GM19025 (cell line): ENCODE measurements around the gene LDLR.
"Not testable (repeated sequence)": the region's sequence is repeated elsewhere in the genome, so short reads cannot be mapped to it uniquely, and the experiment has no call there.

Experiments
- ATAC-seq: cut with Tn5 transposase; IDR thresholded peaks from one replicate; pipeline ENCODE4 v1.9.1; 2021; ENCODE audit warnings: mild to moderate bottlenecking, low read depth, moderate library complexity; ENCODE audit not compliant: unreplicated experiment

LDLR gene

GRCh38 chr19:11102944-11103343, 13.7 kb downstream of the LDLR start:
- no peak for ATAC-seq

- not testable (repeated sequence) for ATAC-seq
Observed at GRCh38 chr19:11103667-11104066, 14.4 kb downstream of the LDLR start.

DNA sequence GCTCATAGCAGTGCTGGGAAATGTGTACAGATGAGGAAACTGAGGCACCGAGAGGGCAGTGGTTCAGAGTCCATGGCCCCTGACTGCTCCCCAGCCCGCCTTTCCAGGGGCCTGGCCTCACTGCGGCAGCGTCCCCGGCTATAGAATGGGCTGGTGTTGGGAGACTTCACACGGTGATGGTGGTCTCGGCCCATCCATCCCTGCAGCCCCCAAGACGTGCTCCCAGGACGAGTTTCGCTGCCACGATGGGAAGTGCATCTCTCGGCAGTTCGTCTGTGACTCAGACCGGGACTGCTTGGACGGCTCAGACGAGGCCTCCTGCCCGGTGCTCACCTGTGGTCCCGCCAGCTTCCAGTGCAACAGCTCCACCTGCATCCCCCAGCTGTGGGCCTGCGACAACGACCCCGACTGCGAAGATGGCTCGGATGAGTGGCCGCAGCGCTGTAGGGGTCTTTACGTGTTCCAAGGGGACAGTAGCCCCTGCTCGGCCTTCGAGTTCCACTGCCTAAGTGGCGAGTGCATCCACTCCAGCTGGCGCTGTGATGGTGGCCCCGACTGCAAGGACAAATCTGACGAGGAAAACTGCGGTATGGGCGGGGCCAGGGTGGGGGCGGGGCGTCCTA, 15.9 kb downstream of the LDLR start:
- ATAC-seq: no peak

GRCh38 chr19:11106477-11106876, 17.2 kb downstream of the LDLR start:
- no peak for ATAC-seq

DNA sequence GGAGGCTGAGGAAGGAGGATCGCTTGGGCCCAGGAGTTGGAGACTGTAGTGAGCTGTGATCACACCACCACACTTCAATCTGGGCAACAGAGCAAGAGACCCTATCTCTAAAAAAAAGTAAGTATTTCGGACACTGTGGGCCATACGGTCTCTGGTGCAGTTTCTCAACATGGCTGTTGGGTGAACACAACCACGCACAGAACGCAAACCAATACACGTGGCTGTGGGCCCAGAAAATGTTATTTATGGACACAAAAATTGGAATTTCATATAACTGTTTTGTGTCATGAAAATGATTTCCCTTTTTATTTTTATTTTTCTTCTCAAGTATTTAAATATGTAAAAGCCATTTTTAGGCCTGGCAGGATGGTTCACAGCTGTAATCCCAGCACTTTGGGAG, 19.5 kb downstream of the LDLR start:
- no peak for ATAC-seq

DNA sequence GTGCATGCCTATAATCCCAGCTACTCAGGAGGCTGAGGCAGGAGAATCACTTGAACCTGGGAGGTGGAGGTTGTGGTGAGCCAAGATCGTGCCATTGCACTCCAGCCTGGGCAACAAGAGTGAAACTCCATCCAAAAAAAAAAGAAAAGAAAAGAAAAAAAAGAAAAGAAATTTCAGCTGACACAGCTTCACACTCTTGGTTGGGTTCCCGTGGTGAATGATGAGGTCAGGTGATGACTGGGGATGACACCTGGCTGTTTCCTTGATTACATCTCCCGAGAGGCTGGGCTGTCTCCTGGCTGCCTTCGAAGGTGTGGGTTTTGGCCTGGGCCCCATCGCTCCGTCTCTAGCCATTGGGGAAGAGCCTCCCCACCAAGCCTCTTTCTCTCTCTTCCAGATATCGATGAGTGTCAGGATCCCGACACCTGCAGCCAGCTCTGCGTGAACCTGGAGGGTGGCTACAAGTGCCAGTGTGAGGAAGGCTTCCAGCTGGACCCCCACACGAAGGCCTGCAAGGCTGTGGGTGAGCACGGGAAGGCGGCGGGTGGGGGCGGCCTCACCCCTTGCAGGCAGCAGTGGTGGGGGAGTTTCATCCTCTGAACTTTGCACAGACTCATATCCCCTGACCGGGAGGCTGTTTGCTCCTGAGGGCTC, 22.0 kb downstream of the LDLR start:
- no peak for ATAC-seq

- ATAC-seq: no peak
Observed at GRCh38 chr19:11111771-11112144, 22.5 kb downstream of the LDLR start.

DNA sequence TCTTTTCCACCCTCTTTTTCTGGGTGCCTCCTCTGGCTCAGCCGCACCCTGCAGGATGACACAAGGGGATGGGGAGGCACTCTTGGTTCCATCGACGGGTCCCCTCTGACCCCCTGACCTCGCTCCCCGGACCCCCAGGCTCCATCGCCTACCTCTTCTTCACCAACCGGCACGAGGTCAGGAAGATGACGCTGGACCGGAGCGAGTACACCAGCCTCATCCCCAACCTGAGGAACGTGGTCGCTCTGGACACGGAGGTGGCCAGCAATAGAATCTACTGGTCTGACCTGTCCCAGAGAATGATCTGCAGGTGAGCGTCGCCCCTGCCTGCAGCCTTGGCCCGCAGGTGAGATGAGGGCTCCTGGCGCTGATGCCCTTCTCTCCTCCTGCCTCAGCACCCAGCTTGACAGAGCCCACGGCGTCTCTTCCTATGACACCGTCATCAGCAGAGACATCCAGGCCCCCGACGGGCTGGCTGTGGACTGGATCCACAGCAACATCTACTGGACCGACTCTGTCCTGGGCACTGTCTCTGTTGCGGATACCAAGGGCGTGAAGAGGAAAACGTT, 24.0 kb downstream of the LDLR start:
- no peak for ATAC-seq

DNA sequence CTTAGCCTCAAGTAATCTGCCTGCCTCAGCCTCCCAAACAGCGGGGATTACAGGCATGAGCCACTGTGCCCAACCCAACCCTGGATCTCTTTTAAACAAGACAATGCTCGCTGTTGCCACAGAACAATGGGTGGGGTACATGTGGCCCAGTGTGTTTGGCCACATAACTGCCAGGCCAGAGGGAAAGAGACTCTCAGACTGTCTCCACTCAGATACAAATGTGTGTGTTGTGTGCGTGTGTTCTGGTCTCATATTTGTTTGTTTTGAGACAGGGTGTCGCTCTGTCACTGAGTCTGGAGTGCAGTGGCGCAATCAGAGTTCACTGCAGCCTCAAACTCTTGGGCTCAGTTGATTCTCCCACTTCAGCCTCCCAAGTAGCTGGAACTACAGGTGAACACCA, 25.8 kb downstream of the LDLR start:
- ATAC-seq: no peak

GRCh38 chr19:11115895-11116446, 26.7 kb downstream of the LDLR start:
- no peak for ATAC-seq

DNA sequence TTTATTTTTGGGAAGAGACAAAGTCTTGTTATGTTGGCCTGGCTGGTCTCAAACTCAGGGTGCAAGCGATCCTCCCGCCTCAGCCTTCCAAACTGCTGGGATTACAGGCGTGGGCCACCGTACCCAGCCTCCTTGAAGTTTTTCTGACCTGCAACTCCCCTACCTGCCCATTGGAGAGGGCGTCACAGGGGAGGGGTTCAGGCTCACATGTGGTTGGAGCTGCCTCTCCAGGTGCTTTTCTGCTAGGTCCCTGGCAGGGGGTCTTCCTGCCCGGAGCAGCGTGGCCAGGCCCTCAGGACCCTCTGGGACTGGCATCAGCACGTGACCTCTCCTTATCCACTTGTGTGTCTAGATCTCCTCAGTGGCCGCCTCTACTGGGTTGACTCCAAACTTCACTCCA, 27.2 kb downstream of the LDLR start:
- ATAC-seq: no peak

DNA sequence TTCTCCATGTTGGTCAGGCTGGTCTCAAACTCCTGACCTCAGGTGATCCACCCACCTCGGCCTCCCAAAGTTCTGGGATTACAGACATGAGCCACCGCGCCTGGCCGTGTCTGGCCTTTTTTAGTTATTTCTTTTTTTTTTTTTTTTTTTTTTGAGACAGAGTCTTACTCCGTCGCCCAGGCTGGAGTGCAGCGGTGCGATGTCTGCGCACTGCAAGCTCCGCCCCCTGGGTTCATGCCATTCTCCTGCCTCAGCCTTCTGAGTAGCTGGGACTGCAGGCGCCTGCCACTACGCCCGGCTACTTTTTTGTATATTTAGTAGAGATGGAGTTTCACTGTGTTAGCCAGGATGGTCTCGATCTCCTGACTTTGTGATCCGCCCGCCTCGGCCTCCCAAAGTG, 32.7 kb downstream of the LDLR start:
- ATAC-seq: not testable (repeated sequence)

- no peak for ATAC-seq
Observed at GRCh38 chr19:11123114-11123513, 33.9 kb downstream of the LDLR start.

DNA sequence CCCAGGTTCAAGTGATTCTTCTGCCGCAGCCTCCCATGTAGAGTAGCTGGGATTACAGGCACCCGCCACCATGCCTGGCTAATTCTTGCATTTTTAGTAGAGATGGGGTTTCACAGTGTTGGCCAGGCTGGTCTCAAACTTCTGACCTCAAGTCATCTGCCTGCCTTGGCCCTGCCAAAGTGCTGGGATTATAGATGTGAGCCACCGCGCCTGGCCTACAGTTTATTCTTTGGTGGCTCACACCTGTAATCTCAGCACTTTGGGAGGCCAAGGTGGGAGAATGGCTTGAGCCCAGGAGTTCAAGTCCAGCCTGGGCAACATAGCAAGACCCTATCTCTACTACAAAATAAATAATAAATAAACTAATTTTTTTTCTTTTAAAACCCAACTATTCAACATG, 34.9 kb downstream of the LDLR start:
- not testable (repeated sequence) for ATAC-seq

- ATAC-seq: no peak
Observed at GRCh38 chr19:11125994-11126685, 36.9 kb downstream of the LDLR start.

DNA sequence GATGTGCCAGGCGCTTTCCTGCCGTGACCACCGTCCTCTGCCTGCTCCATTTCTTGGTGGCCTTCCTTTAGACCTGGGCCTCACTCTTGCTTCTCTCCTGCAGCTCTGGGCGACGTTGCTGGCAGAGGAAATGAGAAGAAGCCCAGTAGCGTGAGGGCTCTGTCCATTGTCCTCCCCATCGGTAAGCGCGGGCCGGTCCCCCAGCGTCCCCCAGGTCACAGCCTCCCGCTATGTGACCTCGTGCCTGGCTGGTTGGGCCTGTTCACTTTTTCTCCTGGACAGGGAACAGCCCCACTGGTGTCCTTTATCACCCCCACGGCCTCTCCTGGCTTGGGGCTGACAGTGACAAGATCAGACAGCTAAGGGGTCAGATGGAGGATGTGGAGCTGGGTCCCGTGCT, 38.6 kb downstream of the LDLR start:
- no peak for ATAC-seq

DNA sequence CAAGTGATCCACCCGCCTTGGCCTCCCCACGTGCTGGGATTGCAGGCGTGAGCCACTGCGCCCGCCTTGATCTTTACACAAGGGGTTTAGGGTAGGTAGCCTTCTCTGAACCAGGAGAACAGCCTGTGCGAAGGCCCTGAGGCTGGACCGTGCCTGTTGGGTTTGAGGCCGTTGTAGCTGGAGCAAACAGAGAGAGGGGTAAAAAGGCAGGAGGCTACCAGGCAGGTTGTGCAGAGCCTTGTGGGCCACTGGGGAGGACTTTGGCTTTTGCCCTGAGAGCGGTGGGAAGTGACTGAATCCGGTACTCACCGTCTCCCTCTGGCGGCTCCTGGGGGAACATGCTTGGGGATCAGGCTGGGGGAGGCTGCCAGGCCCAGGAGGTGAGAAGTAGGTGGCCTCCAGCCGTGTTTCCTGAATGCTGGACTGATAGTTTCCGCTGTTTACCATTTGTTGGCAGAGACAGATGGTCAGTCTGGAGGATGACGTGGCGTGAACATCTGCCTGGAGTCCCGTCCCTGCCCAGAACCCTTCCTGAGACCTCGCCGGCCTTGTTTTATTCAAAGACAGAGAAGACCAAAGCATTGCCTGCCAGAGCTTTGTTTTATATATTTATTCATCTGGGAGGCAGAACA, 41.7 kb downstream of the LDLR start:
- no peak for ATAC-seq

- no peak for ATAC-seq
Observed at GRCh38 chr19:11131471-11131870, 42.2 kb downstream of the LDLR start.

DNA sequence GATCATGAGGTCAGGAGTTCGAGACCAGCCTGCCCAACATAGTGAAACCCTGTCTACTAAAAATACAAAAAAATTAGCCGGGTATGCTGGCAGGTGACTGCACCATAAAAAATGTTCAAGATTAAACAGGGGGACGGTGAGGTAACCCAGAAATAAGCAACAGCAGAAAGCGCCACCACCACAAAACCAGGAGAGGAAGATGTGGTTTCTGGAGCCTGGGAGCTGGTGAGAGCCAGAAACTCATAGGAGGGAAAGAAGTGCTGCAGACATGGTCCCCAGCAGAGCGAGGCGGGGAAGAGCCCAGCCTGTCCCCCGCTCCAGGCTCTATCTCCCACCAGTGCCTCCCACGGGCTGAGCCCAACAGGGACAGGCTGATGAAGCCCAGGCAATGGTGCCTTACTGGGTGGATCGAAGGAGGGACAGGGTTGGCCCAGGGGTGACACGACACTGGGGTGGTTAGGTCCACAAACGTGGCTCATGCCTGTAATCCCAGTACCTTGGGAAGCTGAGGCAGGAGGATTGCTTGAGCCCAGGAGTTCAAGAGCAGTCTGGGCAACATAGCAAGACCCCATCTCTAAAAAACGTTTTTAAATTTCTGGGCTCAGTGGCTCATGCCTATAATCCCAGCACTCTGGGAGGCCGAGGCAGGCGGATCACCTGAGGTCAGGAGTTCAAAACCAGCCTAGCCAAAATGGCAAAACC, 47.3 kb downstream of the LDLR start:
- no peak for ATAC-seq
